GM18909 (cell line): ENCODE measurements around the gene ANLN.
A peak's percentile ranks its signal among the peaks of the same experiment; 100 is the strongest.

Source experiments
- ATAC-seq: cut with Tn5 transposase; IDR thresholded peaks from one replicate; pipeline ENCODE4 v1.9.1; 2021; ENCODE audit warnings: mild to moderate bottlenecking; ENCODE audit not compliant: unreplicated experiment, poor library complexity

Gene ANLN

GRCh38 chr7:36389371-36390198, at the start of gene ANLN:
Gene ANLN, plus strand, starts transcription at chr7:36389862. Its CDS starts 165 bp downstream, at chr7:36390027.
- peak; percentile 81 for ATAC-seq

- ATAC-seq = no peak
Observed at GRCh38 chr7:36343548-36343947, 46.1 kb upstream of the ANLN start.

GRCh38 chr7:36344622-36345021, 45.0 kb upstream of the ANLN start:
- ATAC-seq = no peak

GRCh38 chr7:36346260-36346831, 43.3 kb upstream of the ANLN start:
- ATAC-seq = no peak

- ATAC-seq = no peak
Observed at GRCh38 chr7:36348256-36348655, 41.4 kb upstream of the ANLN start.

GRCh38 chr7:36348771-36349170, 40.9 kb upstream of the ANLN start:
- no peak for ATAC-seq

GRCh38 chr7:36349626-36350025, 40.0 kb upstream of the ANLN start:
- ATAC-seq = no peak

- no peak for ATAC-seq
Observed at GRCh38 chr7:36355490-36355889, 34.2 kb upstream of the ANLN start.

GRCh38 chr7:36357054-36357453, 32.6 kb upstream of the ANLN start:
- ATAC-seq = no peak

- no peak for ATAC-seq
Observed at GRCh38 chr7:36358589-36358988, 31.1 kb upstream of the ANLN start.

GRCh38 chr7:36360244-36360643, 29.4 kb upstream of the ANLN start:
- ATAC-seq = no peak

- ATAC-seq = no peak
Observed at GRCh38 chr7:36361227-36361626, 28.4 kb upstream of the ANLN start.

- ATAC-seq = no peak
Observed at GRCh38 chr7:36363515-36363914, 26.1 kb upstream of the ANLN start.

GRCh38 chr7:36366005-36366717, 23.5 kb upstream of the ANLN start:
- no peak for ATAC-seq

- peak; percentile 98 for ATAC-seq
Observed at GRCh38 chr7:36366718-36367560, 22.7 kb upstream of the ANLN start.

GRCh38 chr7:36367561-36368077, 22.0 kb upstream of the ANLN start:
- no peak for ATAC-seq

GRCh38 chr7:36368496-36368895, 21.2 kb upstream of the ANLN start:
- ATAC-seq = no peak

GRCh38 chr7:36369171-36369570, 20.5 kb upstream of the ANLN start:
- no peak for ATAC-seq

- ATAC-seq = no peak
Observed at GRCh38 chr7:36370046-36370445, 19.6 kb upstream of the ANLN start.

- ATAC-seq = no peak
Observed at GRCh38 chr7:36372156-36372555, 17.5 kb upstream of the ANLN start.
